PFSK-1 (cell line): ENCODE data around the gene LRMDA.

ENCODE experiments used
- FOXP2 ChIP-seq: optimal IDR thresholded peaks from 2 replicates; pipeline ENCODE3; 2011; ENCODE audit warnings: borderline replicate concordance, control low read depth, inconsistent platforms; ENCODE audit not compliant: insufficient read depth; ENCODE audit errors: extremely low read length, extremely low read depth
- POLR2AphosphoS5 ChIP-seq: IDR thresholded peaks from 2 replicates; pipeline ENCODE4 v1.6.1; 2012; ENCODE audit warnings: low read depth, mild to moderate bottlenecking, control low read depth, low read length, moderate library complexity
- REST ChIP-seq, 2 experiments: IDR thresholded peaks; 2 replicates each; pipeline versions ENCODE4 v1.6.1 to v1.8.0; 2011 to 2012; ENCODE audit warnings: low read depth in 2 of 2, low read length in 2 of 2, control low read depth in 1 of 2, inconsistent platforms in 1 of 2, mild to moderate bottlenecking in 1 of 2, moderate library complexity in 1 of 2; ENCODE audit not compliant: insufficient read depth in 1 of 2
- SIN3A ChIP-seq: IDR thresholded peaks from 2 replicates; pipeline ENCODE4 v1.6.1; 2012; ENCODE audit warnings: mild to moderate bottlenecking, low read length, moderate library complexity, borderline replicate concordance; ENCODE audit not compliant: insufficient read depth
- TAF1 ChIP-seq: IDR thresholded peaks from 2 replicates; pipeline ENCODE4 v1.6.1; 2012; ENCODE audit warnings: low read length, control low read depth, borderline replicate concordance; ENCODE audit not compliant: insufficient read depth

DNA sequence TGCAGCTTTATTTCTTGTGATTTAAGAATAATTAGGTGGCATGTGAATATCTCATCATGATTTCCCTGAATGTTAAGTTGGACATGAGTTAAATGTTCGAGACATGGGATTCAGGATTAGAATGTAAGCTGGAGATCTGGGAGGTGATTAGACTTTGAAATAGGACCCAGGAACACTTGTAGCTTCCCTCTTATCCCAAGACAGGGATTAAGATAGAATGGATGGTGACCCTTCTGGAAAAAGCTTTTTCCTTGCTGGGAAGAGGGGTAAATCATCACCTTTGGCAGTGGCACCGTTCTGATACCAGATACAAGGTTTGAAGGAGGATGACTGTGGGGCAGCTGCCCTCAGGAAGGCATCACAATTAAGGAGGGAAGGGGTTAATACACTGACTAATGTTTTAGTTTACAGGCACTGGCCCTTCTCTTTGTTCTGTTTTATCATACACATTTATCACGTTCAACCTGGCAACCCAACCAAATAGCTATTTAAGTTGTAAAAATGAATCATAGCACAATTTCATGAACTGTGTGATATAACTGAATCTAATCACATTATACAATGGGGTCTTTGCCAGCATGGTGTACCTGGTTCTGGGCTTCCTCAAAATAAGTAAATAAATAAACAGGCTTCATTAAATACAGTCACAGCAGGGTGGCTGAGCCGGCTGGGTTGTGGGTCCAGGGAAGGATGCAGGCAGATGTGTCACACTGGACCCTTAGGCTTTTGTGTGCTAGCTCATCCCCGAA lies 212.7 kb downstream of the LRMDA start:
- TF ChIP-seq REST (IDR thresholded peaks at IDR 0.05; ENCODE audit: insufficient read depth in 1 of 2, low read depth in 2 of 2, low read length in 2 of 2): no peak
- no peak for TF ChIP-seq SIN3A
- no peak for TF ChIP-seq TAF1
- TF ChIP-seq POLR2AphosphoS5: no peak
- TF ChIP-seq FOXP2: no peak
